H1 (cell line): ENCODE results near the gene BRI3BP. TPM values are rescaled to one million over a fixed set of nuclear protein-coding genes. Genes with fewer than 3 reads are reported as not detected.

ENCODE experiments used
- EZH2 ChIP-seq: fragments of 200-600 bp; sonication (generic); IDR thresholded peaks from 2 replicates; pipeline ENCODE4 v1.7.1; 2012; ENCODE audit warnings: low read depth, mild to moderate bottlenecking, moderate library complexity, low read length, inconsistent platforms; ENCODE audit not compliant: severe bottlenecking
- HDAC6 ChIP-seq: IDR thresholded peaks from one replicate; pipeline ENCODE4 v1.7.1; 2012; ENCODE audit warnings: low read depth, mild to moderate bottlenecking, inconsistent platforms, low read length, moderate library complexity
- NANOG ChIP-seq: IDR thresholded peaks from 2 replicates; pipeline ENCODE4 v1.6.1; 2011; ENCODE audit warnings: low read length, low read depth, mild to moderate bottlenecking, inconsistent platforms; ENCODE audit not compliant: insufficient read depth, poor library complexity, severe bottlenecking
- NRF1 ChIP-seq: IDR thresholded peaks from 2 replicates; pipeline ENCODE4 v1.6.1; 2011; ENCODE audit warnings: mild to moderate bottlenecking, low read depth, low read length, improper control_type of control experiment
- PHF8 ChIP-seq: fragments of 200-600 bp; sonication (generic); conservative IDR thresholded peaks from 2 replicates; pipeline ENCODE4 v1.7.1; 2012; ENCODE audit warnings: low read depth, mild to moderate bottlenecking, inconsistent platforms, low read length, moderate library complexity
- POU5F1 ChIP-seq: IDR thresholded peaks from 2 replicates; pipeline ENCODE4 v1.6.1; 2011; ENCODE audit warnings: low read depth, mild to moderate bottlenecking, low read length, moderate library complexity
- TAF1 ChIP-seq: IDR thresholded peaks from 2 replicates; pipeline ENCODE4 v1.6.1; 2011; ENCODE audit warnings: mild to moderate bottlenecking, low read depth, low read length
- polyA plus RNA-seq, 7 experiments: library from polyadenylated mRNA; depleted of rRNA in 3 of 7; stranded (reverse) in 5 of 7; unstranded in 2 of 7; fragments of >200 nt in 5 of 7; fragments of 200-250 nt in 2 of 7; gene quantifications; 1 replicate in 5 of 7; 2 replicates in 1 of 7; 4 replicates in 1 of 7; pipeline versions ENCODE4 v1.2.1 to v1.2.3, GENCODE V29; 2011 to 2013; ENCODE audit warnings: missing spikeins in 2 of 7, mixed read lengths in 2 of 7
- total RNA-seq: library from RNA; stranded (reverse); fragmentation: NEBNext Ultra II Directional; extraction: Animal tissue kit (Norgen Biotek cat#: 25700); gene quantifications from 2 replicates; pipeline ENCODE4 v1.2.1, GENCODE V29; 2021
- TF ChIP-seq, protein P1 (sequence below), 3 experiments: IDR thresholded peaks; 1 replicate in 2 of 3; 2 replicates in 1 of 3; pipeline versions ENCODE4 v1.5.1 to v1.6.1; 2011; ENCODE audit warnings: low read length in 3 of 3, mild to moderate bottlenecking in 3 of 3, inconsistent platforms in 2 of 3, low read depth in 1 of 3, moderate library complexity in 1 of 3; ENCODE audit not compliant: insufficient read depth in 1 of 3; ENCODE audit errors: control extremely low read depth in 1 of 3

Gene BRI3BP
- total and polyA plus RNA-seq, 2 of the 8 experiments (the other 6 are each of a cell fraction or from before 2014, with no cell fraction given) = 5.4 to 14.2 TPM

DNA sequence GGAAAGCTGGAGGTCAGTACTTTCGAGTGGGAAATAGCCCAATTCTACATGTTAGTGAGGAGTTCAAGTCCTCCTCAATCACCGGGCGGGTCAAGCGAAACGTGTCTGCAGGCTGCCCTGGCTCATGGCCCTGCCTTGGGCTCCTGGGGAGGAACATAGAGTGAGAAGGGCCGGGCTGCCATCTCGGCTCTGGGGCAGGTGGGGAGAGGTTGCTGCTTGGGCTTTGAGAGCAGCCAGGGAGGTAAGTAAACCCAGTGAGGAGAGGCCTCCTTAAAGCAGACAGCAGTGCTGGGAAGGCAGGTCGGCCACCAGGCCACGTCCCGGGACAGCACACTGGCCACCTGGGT lies 47.0 kb upstream of the BRI3BP start (continued):
- TF ChIP-seq, protein P1, sequence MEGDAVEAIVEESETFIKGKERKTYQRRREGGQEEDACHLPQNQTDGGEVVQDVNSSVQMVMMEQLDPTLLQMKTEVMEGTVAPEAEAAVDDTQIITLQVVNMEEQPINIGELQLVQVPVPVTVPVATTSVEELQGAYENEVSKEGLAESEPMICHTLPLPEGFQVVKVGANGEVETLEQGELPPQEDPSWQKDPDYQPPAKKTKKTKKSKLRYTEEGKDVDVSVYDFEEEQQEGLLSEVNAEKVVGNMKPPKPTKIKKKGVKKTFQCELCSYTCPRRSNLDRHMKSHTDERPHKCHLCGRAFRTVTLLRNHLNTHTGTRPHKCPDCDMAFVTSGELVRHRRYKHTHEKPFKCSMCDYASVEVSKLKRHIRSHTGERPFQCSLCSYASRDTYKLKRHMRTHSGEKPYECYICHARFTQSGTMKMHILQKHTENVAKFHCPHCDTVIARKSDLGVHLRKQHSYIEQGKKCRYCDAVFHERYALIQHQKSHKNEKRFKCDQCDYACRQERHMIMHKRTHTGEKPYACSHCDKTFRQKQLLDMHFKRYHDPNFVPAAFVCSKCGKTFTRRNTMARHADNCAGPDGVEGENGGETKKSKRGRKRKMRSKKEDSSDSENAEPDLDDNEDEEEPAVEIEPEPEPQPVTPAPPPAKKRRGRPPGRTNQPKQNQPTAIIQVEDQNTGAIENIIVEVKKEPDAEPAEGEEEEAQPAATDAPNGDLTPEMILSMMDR (IDR thresholded peaks at IDR 0.05; ENCODE audit: control extremely low read depth in 1 of 3, insufficient read depth in 1 of 3, low read depth in 1 of 3, low read length in 3 of 3) = no peak
- no peak for TF ChIP-seq TAF1
- TF ChIP-seq PHF8 = no peak
- no peak for TF ChIP-seq EZH2
- no peak for TF ChIP-seq NRF1
- TF ChIP-seq POU5F1 = no peak
- no peak for TF ChIP-seq NANOG
- no peak for TF ChIP-seq HDAC6
- TF ChIP-seq, all 59 proteins: peak for 0
